ENCODE measurements around the gene REM1. TPM values are rescaled to one million over a fixed set of nuclear protein-coding genes. Genes with fewer than 3 reads are reported as not detected.

Gene REM1
- total RNA-seq, 1 donor from 2014 or later = not detected

- no peak overlapping the region for H3K4me3 ChIP-seq (ENCODE audit: low read depth, low read length)
- TF ChIP-seq CTCF (IDR thresholded peaks at IDR 0.05; ENCODE audit: insufficient read depth, low read length, poor library complexity, severe bottlenecking) = no peak
- H3K36me3 ChIP-seq (ENCODE audit: control insufficient read depth, insufficient read depth, low read length) = no peaks in the 10 kb centered on the region
- DNase-seq (ENCODE audit: low read depth) = no peak
- peaks cover 26% of the 10 kb centered on the region for H3K27me3 ChIP-seq (ENCODE audit: control insufficient read depth, insufficient read depth, low read length)
These were observed 2.4 kb upstream of the REM1 start for GRCh38 chr20:31472395-31473330.

- DNase-seq (ENCODE audit: low read depth) = no peak
- Histone ChIP-seq H3K36me3 (ENCODE audit: control insufficient read depth, insufficient read depth, low read length) (no peaks in the 10 kb centered on the region), H3K27me3 (ENCODE audit: control insufficient read depth, insufficient read depth, low read length) (peaks cover 26% of the 10 kb centered on the region), H3K4me3 (ENCODE audit: low read depth, low read length) (no peak overlapping the region)
- TF ChIP-seq CTCF (IDR thresholded peaks at IDR 0.05; ENCODE audit: insufficient read depth, low read length, poor library complexity, severe bottlenecking) = no peak
These were observed 1.6 kb upstream of the REM1 start for GRCh38 chr20:31473331-31474096.

- no peak overlapping the region for H3K4me3 ChIP-seq (ENCODE audit: low read depth, low read length)
These were observed 1.0 kb upstream of the REM1 start for GRCh38 chr20:31474097-31474436.

GRCh38 chr20:31475472-31476293 lies 595 bp downstream of the REM1 start:
- no peak for DNase-seq (ENCODE audit: low read depth)
- peaks cover 26% of the 10 kb centered on the region for H3K27me3 ChIP-seq (ENCODE audit: control insufficient read depth, insufficient read depth, low read length)
- no peaks in the 10 kb centered on the region for H3K36me3 ChIP-seq (ENCODE audit: control insufficient read depth, insufficient read depth, low read length)
- TF ChIP-seq CTCF (IDR thresholded peaks at IDR 0.05; ENCODE audit: insufficient read depth, low read length, poor library complexity, severe bottlenecking) = no peak
- no peak overlapping the region for H3K4me3 ChIP-seq (ENCODE audit: low read depth, low read length)

More at GRCh38 chr20:31474097-31474436, 1.0 kb upstream of the REM1 start:
- no peak for DNase-seq (ENCODE audit: low read depth)
- TF ChIP-seq CTCF (IDR thresholded peaks at IDR 0.05; ENCODE audit: insufficient read depth, low read length, poor library complexity, severe bottlenecking) = no peak
- Histone ChIP-seq H3K27me3 (ENCODE audit: control insufficient read depth, insufficient read depth, low read length) (peaks cover 26% of the 10 kb centered on the region), H3K36me3 (ENCODE audit: control insufficient read depth, insufficient read depth, low read length) (no peaks in the 10 kb centered on the region)

- Histone ChIP-seq H3K4me3 (ENCODE audit: low read depth, low read length) (no peak overlapping the region), H3K27me3 (ENCODE audit: control insufficient read depth, insufficient read depth, low read length) (peaks cover 26% of the 10 kb centered on the region), H3K36me3 (ENCODE audit: control insufficient read depth, insufficient read depth, low read length) (no peaks in the 10 kb centered on the region)
- no peak for TF ChIP-seq CTCF (IDR thresholded peaks at IDR 0.05; ENCODE audit: insufficient read depth, low read length, poor library complexity, severe bottlenecking)
- no peak for DNase-seq (ENCODE audit: low read depth)
These were observed 1.2 kb downstream of the REM1 start for GRCh38 chr20:31476294-31476585.
